Fibroblast of skin of right quadriceps (primary cell): ENCODE results near the gene RBMS1.
A peak's percentile ranks its signal among the peaks of the same experiment; 100 is the strongest.

Experiments used
- DNase-seq: peaks from one replicate; pipeline ENCODE4 v3.0.0-alpha.2; 2013

Gene RBMS1

DNA sequence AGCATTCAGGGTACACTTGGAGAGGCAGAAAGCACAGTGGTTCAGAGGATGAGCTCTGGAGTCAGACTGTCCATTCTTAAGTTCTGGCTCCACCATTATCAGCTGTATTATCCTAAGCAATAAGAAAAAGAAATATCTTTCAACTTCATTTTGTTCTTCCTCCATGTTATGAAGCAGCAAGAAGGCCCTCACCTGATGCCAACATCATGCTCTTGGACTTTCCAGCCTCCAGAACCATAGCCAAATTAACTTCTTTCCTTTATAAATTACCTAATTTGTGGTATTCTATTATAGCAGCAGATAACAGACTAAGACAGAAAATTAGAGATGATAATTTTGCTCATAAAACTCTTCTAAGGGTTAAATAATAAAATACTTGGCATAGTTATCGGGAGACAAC, 137.1 kb downstream of the RBMS1 start:
- DNase-seq, result no peak

GRCh38 chr2:160355080-160355479, 138.5 kb downstream of the RBMS1 start:
- DNase-seq, result no peak

DNA sequence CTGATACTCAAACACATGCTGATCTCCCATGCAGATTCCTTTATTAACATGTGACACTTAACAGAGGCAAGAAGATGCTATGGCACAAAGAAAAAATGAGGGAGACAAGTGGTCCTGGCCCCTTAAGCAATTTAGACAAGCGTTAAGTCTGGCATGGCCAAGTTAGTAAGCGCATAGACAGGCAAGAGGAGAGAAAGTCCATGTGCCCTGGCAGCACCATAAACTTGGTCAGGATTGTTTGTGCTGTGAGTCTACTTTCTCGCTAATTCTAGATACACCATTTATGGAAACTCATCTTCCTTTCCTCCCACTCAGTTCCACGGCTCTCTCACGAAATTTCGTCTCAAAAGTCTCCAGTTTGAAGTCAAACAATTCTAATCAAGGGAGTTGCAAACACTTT, 138.9 kb downstream of the RBMS1 start:
- no peak for DNase-seq

- DNase-seq, result no peak
Observed at GRCh38 chr2:160353813-160354212, 139.8 kb downstream of the RBMS1 start.

DNA sequence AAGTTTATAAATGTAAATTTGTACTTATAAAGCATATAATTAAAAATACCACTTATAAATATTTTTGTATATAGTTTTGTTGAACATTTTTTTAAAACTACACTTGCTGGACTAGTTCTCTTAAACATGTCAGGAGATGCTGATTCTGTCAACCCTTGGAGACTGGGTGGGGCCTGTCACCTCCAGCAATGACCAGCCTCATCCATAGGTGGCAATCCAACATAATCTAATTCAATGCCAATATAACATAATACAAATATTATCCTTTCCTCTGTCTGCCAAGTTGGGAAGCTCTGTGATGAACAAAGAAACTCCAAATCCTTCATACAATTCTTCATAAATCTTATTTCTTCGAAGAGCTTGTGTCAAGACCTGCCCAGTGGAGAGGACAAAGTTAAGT, 140.4 kb downstream of the RBMS1 start:
- DNase-seq, result no peak

DNA sequence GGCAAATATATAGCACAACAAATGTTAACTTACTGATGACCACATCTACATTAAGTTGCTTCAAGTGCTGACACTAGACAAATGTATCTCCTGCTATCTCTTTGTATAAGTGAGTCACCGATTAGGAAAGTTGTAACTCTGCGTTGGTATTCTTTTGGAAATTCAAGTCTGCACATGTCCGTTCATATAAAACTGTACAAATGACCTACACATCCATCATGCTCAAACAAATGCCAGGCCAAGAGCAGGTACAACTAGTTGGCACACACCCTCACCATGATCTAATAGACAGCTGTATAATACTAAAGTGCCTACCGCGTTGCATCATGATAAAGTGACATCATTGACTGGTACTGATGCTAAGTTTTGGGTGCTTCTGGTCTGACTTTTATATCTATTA, 141.1 kb downstream of the RBMS1 start:
- DNase-seq, result no peak

DNA sequence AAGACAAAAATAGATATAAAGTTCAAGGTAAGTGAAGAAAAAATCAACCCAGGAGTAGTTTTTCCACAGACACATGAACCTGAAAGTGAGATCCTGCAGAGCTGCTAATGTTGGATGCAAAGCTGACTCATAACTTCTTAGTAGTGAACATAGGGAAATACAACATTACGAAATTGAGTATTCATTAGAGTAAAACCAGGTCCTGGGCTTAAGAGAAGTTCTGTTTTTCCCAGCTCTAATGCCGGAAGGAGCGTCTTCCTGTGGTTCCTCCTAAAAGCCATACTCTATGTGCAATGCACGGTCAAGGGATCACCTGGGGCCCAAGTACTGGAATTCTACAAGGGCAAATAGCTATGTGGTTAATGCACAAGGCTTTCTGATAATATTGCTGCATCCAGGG, 141.7 kb downstream of the RBMS1 start:
- peak; percentile 50 for DNase-seq

GRCh38 chr2:160349306-160349705, 144.3 kb downstream of the RBMS1 start:
- DNase-seq, result no peak

GRCh38 chr2:160347269-160347863, 146.2 kb downstream of the RBMS1 start:
- peak; percentile 42 for DNase-seq

DNA sequence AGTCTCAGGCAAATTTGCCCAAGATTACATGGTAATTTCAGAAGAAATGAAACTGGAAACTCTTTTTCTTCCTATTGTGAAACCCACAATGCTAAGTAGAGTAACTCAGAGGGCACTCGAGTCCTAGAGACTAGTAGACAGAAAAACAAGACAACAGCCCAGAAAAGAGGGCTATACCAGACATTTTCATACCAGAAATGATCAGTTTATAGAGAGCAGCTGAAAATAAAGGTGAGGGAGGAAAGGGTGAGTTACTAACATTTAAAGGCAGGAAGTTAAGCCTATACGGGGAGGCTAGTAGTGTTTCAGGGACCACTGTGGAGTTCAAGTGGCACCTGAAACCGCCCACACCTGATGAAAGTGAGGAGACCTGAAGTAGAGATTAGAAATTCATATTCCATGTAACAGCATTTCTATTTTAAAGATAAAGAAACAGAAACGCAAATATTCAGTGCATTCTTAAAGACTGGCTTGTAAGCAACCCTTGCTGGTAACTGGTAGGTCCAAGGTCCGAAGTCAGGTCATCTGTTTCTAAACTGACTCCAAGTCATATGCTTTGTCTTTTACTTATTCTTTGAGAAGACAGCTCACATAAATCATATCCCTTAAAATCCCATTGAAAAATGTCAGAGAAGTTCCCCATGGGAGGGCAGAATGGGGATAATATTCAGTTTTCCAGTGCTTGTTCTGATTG, 148.4 kb downstream of the RBMS1 start:
- no peak for DNase-seq

- no peak for DNase-seq
Observed at GRCh38 chr2:160343404-160343803, 150.2 kb downstream of the RBMS1 start.

DNA sequence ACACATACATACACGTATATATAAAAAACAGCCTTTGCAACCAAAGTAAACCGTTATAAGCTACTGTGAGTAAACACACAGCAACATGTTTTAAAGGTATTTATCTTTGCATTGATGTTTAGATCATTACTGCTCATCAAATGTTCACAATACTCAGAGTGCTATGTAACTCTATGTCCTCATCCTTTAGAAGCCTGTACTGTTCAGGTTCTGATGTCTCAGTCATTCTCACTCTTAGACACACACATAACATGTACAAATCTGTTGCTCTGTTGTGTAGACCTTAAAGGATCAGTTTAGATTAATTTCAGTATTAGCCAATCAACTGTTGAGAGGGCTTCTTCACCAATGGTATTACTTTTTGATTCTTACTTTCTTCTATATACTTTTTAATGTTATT, 153.9 kb downstream of the RBMS1 start:
- DNase-seq, result no peak

DNA sequence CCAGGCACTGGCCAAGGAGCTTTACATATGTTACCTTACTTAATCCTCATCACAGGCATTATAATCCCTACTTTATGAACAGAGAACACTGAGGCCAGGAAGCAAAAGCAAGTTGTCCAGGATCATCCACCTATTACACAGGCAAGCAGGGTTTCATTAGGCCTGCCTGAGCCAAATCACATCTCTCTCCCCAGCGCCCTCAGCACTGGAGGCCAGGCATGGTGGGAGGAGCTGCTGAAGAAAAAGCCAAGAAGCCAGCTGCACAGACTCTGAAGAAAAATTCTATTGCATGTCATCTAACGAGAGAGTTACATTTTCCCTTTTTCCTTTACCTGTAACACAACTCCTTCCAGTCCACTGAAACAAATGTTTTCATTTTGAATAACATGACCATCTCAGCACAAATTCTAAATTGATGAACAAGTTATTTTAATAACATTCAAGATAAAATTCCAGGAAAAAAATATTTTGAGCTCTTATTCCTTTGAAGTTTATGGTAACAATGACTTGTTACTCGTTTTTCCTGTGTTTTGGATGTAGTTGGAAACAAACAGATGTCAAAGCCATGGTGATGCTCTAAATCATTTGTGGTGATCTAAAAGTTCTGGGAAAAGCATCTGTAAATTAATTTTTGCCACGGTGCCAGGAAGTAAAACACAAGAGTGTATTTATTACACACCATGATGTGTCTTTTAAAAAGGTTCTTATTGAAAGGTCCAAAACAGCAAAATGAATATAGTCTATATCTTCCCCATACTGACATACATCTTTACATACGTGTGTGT, 154.5 kb downstream of the RBMS1 start:
- DNase-seq, result no peak

GRCh38 chr2:160337728-160338127, 155.9 kb downstream of the RBMS1 start:
- DNase-seq, result no peak

GRCh38 chr2:160336635-160337034, 157.0 kb downstream of the RBMS1 start:
- DNase-seq, result no peak

DNA sequence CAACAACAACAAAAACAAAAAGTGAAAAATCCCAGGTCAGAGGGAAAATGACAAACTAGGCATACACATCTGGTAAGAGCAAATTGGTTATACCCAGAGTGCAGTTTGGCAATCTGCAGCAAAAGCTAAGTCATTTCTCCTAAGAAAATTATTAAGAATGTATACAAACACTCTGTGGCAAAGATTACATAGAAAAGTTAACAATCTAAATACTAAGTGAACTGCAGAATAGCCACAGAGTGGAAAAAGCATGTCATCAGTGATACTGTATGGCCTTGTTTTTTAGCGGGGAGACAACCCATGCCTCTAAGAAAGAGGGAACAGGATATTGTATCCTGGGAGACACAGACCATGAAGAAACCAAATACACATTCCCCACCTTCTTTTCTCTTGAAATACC, 157.5 kb downstream of the RBMS1 start:
- DNase-seq, result no peak

- DNase-seq, result no peak
Observed at GRCh38 chr2:160335441-160335840, 158.2 kb downstream of the RBMS1 start.

GRCh38 chr2:160334028-160334741, 159.4 kb downstream of the RBMS1 start:
- DNase-seq, result peak; percentile 89

DNA sequence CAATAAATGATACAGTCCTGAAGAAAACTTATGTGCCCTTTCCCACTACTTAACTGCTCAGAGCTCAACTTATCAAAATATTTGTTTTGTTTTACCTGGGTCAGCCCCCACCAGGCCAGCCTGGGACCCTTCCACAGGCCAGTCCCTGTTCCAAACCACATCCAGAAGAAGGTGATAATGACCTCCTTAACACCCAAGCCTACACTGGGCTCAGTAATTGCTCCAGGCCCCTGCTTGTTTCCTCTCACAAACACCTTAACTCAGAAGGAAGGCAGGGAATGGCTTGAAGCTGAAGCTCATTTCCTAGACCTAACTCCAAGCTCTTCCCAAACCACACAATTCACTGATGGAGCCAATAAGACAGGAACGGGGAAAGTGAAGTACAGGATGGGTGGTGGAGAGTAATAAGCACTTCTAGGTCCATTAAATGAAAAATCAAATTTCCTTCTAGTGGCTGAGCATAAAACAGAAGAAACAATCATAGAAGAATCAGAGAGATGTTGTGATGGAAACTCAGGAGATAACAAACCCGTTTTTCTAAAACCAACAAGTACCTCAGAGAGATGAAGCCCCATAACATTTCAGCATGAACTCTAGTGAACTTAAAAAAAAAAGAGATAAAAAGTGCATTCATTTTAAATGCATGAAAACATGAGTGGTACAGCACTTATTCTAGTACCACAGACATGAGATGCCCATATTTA, 160.1 kb downstream of the RBMS1 start:
- DNase-seq, result no peak

DNA sequence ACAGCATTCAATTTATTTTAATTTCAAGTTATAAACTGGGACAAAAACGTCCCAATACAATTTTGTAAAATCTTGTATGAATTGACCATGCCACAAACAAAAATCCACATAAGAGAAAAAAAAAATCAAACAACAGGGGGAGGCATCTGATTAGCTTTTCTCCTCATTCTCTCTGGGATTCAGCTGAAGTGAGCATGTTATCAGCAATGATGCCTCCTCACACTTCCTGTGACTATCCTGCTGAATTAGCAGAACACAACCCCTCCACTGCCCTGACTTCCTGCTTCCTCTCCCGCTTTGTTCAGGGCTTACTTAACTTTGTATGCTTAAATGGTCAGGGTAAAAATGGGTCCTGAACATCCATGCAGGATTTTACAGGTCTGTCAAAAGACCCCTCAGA, 161.3 kb downstream of the RBMS1 start:
- DNase-seq, result peak; percentile 58

GRCh38 chr2:160331258-160332025, 162.2 kb downstream of the RBMS1 start:
- no peak for DNase-seq
